ENCODE data around the gene TNFSF8.

The TNFSF8 gene

GRCh38 chr9:114925039-114925438 lies 5.4 kb downstream of the TNFSF8 start:
- Histone ChIP-seq H3K9me3 (no peaks in the 10 kb centered on the region), H3K36me3 (replicated peaks) (no peaks in the 10 kb centered on the region), H3K4me1 (no peaks in the 10 kb centered on the region), H3K4me3 (no peak overlapping the region), H3K27me3 (ENCODE audit: low read depth) (peaks cover 9% of the 10 kb centered on the region; the same call in 1 of the 2 replicates)
- in situ Hi-C loops (cut with MboI; ENCODE audit: low sequenced_read_pairs): no loop called here
- DNase-seq (ENCODE audit: low spot score in 2 of 2): no peak

DNA sequence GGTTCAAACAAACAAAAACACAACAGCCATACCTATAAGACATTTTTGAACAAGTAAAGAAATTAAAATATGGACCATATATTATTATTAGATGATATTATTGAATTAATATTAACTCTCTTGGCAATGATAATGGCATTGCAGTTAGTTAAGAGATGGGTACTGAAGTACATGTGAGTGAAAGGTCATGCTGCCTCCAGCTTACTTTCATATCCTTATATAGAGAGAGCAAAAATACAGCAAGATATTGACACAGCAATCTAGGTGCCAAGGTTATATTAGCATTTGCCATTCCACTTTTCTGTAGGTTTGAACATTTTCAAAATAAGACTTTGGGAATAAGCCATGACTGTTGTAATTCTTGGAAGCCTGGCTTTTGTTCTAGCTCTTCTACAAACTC lies 6.1 kb downstream of the TNFSF8 start:
- Histone ChIP-seq H3K4me1 (no peaks in the 10 kb centered on the region), H3K36me3 (replicated peaks) (no peaks in the 10 kb centered on the region), H3K4me3 (no peak overlapping the region), H3K9me3 (no peaks in the 10 kb centered on the region), H3K27me3 (ENCODE audit: low read depth) (peaks cover 9% of the 10 kb centered on the region; the same call in 1 of the 2 replicates)
- DNase-seq (ENCODE audit: low spot score in 2 of 2): no peak
- in situ Hi-C loops (cut with MboI; ENCODE audit: low sequenced_read_pairs): no loop called here

DNA sequence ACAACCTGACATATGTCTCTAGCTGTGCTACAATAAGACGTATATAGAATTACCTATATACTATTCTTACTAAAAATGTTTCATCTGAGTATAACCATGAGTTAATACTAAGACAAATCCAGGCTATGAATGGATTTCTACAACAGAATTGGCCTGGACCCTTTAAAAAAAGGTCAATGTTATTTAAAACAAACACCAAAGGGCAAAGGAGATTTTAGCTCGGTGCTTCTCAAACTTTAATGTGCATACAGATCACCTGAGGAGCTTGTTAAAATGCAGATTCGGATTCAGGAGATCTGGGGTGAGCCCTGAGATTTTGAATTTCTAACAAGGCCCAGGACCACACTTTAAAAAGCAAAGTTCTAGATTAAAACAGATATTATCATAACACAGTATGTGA lies 6.5 kb downstream of the TNFSF8 start:
- Histone ChIP-seq H3K36me3 (replicated peaks) (no peaks in the 10 kb centered on the region), H3K4me1 (no peaks in the 10 kb centered on the region), H3K9me3 (no peaks in the 10 kb centered on the region), H3K4me3 (no peak overlapping the region), H3K27me3 (ENCODE audit: low read depth) (peaks cover 8% of the 10 kb centered on the region; the same call in 1 of the 2 replicates)
- no peak for DNase-seq (ENCODE audit: low spot score in 2 of 2)
- in situ Hi-C loops (cut with MboI; ENCODE audit: low sequenced_read_pairs): no loop called here

DNA sequence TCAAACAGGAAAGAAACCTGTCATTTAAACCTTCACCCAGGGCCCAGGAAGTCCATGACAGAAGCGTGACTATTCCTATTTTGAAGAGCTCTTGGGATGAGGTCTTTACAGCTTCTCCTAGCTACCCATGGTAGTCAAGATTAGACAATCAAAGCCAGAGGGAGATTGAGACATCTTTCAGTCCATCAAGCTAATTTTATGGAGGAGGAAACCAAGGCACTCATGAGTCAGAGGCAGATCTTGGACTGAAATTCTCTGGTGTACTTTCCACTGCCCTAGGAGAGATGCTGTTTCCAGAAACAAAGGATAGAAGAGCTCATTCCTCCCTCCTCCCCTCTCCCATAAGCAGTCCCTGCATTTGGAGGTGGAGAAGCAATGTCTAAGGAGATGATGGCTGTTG lies 9.2 kb downstream of the TNFSF8 start:
- in situ Hi-C loops (cut with MboI; ENCODE audit: low sequenced_read_pairs): no loop called here
- 0 out of 2 replicates have a peak, but pooled peaks cover 2% of the 10 kb centered on the region for H3K27me3 ChIP-seq (ENCODE audit: low read depth)
- H3K4me1 ChIP-seq: no peaks in the 10 kb centered on the region
- DNase-seq (ENCODE audit: low spot score in 2 of 2): no peak
- no peak overlapping the region for H3K4me3 ChIP-seq
- H3K9me3 ChIP-seq: no peaks in the 10 kb centered on the region
- H3K36me3 ChIP-seq (replicated peaks): no peaks in the 10 kb centered on the region

GRCh38 chr9:114919611-114920010 lies 10.8 kb downstream of the TNFSF8 start:
- H3K9me3 ChIP-seq: no peaks in the 10 kb centered on the region
- H3K4me3 ChIP-seq: no peak overlapping the region
- no peaks in the 10 kb centered on the region for H3K4me1 ChIP-seq
- H3K27me3 ChIP-seq (ENCODE audit: low read depth): 0 out of 2 replicates have a peak, but pooled peaks cover 2% of the 10 kb centered on the region
- DNase-seq (ENCODE audit: low spot score in 2 of 2): no peak
- in situ Hi-C loops (cut with MboI; ENCODE audit: low sequenced_read_pairs): no loop called here
- no peaks in the 10 kb centered on the region for H3K36me3 ChIP-seq (replicated peaks)

DNA sequence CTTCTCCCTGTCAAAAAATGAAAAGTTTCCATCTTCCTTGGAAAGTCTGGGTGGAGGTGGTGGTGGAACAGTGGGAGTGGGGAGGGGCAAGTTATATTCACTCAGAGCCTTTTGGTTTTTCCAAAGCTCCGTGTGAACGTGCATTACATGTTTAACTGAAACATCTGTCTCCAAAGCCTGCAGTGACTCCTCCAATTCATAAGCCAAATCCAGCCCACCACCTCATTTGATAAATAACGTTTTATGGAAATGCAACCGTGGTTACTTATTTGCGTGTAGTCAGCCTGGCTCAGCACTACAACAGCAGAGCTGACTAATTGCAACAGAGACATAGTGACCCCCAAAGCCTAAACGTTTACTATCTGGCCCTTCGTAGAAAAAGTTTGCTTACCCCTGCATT lies 13.9 kb downstream of the TNFSF8 start:
- Histone ChIP-seq H3K4me1 (no peaks in the 10 kb centered on the region), H3K4me3 (no peak overlapping the region), H3K9me3 (no peaks in the 10 kb centered on the region), H3K27me3 (ENCODE audit: low read depth) (no peaks in the 10 kb centered on the region), H3K36me3 (replicated peaks) (no peaks in the 10 kb centered on the region)
- in situ Hi-C loops (cut with MboI; ENCODE audit: low sequenced_read_pairs): no loop called here
- no peak for DNase-seq (ENCODE audit: low spot score in 2 of 2)

GRCh38 chr9:114914139-114914538 lies 16.3 kb downstream of the TNFSF8 start:
- Histone ChIP-seq H3K4me3 (no peak overlapping the region), H3K27me3 (ENCODE audit: low read depth) (no peaks in the 10 kb centered on the region), H3K36me3 (replicated peaks) (no peaks in the 10 kb centered on the region), H3K9me3 (no peaks in the 10 kb centered on the region), H3K4me1 (no peaks in the 10 kb centered on the region)
- in situ Hi-C loops (cut with MboI; ENCODE audit: low sequenced_read_pairs): no loop called here
- DNase-seq (ENCODE audit: low spot score in 2 of 2): no peak

GRCh38 chr9:114913656-114914055 lies 16.7 kb downstream of the TNFSF8 start:
- Histone ChIP-seq H3K27me3 (ENCODE audit: low read depth) (no peaks in the 10 kb centered on the region), H3K36me3 (replicated peaks) (no peaks in the 10 kb centered on the region), H3K9me3 (no peaks in the 10 kb centered on the region), H3K4me3 (no peak overlapping the region), H3K4me1 (no peaks in the 10 kb centered on the region)
- in situ Hi-C loops (cut with MboI; ENCODE audit: low sequenced_read_pairs): no loop called here
- no peak for DNase-seq (ENCODE audit: low spot score in 2 of 2)

GRCh38 chr9:114913217-114913616 lies 17.2 kb downstream of the TNFSF8 start:
- Histone ChIP-seq H3K36me3 (replicated peaks) (no peaks in the 10 kb centered on the region), H3K4me1 (no peaks in the 10 kb centered on the region), H3K9me3 (no peaks in the 10 kb centered on the region), H3K4me3 (no peak overlapping the region), H3K27me3 (ENCODE audit: low read depth) (no peaks in the 10 kb centered on the region)
- in situ Hi-C loops (cut with MboI; ENCODE audit: low sequenced_read_pairs): no loop called here
- DNase-seq (ENCODE audit: low spot score in 2 of 2): no peak

DNA sequence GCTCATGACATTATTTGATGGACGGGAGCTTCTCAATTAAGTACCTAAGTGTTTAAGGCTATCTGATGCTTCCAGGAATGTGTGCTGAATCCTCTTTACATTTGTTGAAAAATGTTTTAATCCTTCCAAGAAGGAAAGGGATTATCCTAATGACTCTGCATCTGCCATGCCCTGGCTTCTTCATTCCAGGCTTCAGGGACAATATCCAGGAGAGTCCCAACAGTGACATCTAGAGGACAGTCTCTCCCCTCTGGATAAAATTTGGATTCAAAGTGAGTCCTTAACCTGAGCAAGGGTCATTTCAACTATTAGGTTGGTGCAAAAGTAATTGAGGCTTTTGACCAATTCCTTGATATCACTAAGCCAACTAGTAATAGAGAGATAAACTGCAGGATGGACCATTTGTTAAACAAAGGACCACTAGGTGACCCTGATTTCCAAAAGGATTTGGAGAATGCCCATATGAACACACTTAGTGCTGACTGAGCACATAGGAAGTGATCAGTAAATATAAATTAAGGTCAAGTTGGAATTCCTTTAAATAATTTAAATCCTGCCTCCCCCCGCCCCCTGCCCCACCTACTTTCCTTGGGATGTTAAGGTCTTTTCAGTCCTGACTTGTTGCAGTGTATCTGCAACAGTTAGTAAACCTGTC lies 19.1 kb downstream of the TNFSF8 start:
- H3K36me3 ChIP-seq (replicated peaks): no peaks in the 10 kb centered on the region
- no peaks in the 10 kb centered on the region for H3K27me3 ChIP-seq (ENCODE audit: low read depth)
- H3K4me3 ChIP-seq: no peak overlapping the region
- in situ Hi-C loops (cut with MboI; ENCODE audit: low sequenced_read_pairs): no loop called here
- H3K9me3 ChIP-seq: no peaks in the 10 kb centered on the region
- DNase-seq (ENCODE audit: low spot score in 2 of 2): peak; percentile 42 to 58
- H3K4me1 ChIP-seq: no peaks in the 10 kb centered on the region

GRCh38 chr9:114910541-114910940 lies 19.9 kb downstream of the TNFSF8 start:
- Histone ChIP-seq H3K4me1 (no peaks in the 10 kb centered on the region), H3K9me3 (no peaks in the 10 kb centered on the region), H3K36me3 (replicated peaks) (no peaks in the 10 kb centered on the region), H3K4me3 (no peak overlapping the region), H3K27me3 (ENCODE audit: low read depth) (no peaks in the 10 kb centered on the region)
- no peak for DNase-seq (ENCODE audit: low spot score in 2 of 2)
- in situ Hi-C loops (cut with MboI; ENCODE audit: low sequenced_read_pairs): no loop called here

GRCh38 chr9:114909661-114910060 lies 20.7 kb downstream of the TNFSF8 start:
- no peaks in the 10 kb centered on the region for H3K27me3 ChIP-seq (ENCODE audit: low read depth)
- DNase-seq (ENCODE audit: low spot score in 2 of 2): no peak
- H3K9me3 ChIP-seq: no peaks in the 10 kb centered on the region
- in situ Hi-C loops (cut with MboI; ENCODE audit: low sequenced_read_pairs): loop anchor here (10.0 kb wide), 1 partner anchor 175 kb away; no protein-coding TSS in a partner anchor
- H3K4me1 ChIP-seq: no peaks in the 10 kb centered on the region
- H3K4me3 ChIP-seq: no peak overlapping the region
- H3K36me3 ChIP-seq (replicated peaks): no peaks in the 10 kb centered on the region

- H3K9me3 ChIP-seq: no peaks in the 10 kb centered on the region
- H3K4me3 ChIP-seq: no peak overlapping the region
- no peaks in the 10 kb centered on the region for H3K4me1 ChIP-seq
- no peaks in the 10 kb centered on the region for H3K36me3 ChIP-seq (replicated peaks)
- no peak for DNase-seq (ENCODE audit: low spot score in 2 of 2)
- no peaks in the 10 kb centered on the region for H3K27me3 ChIP-seq (ENCODE audit: low read depth)
- in situ Hi-C loops (cut with MboI; ENCODE audit: low sequenced_read_pairs): loop anchor here (10.0 kb wide), 1 partner anchor 174 kb away; no protein-coding TSS in a partner anchor
Measured at GRCh38 chr9:114908805-114909448, 21.5 kb downstream of the TNFSF8 start.

GRCh38 chr9:114908104-114908622 lies 22.2 kb downstream of the TNFSF8 start:
- Histone ChIP-seq H3K36me3 (replicated peaks) (no peaks in the 10 kb centered on the region), H3K4me3 (no peak overlapping the region), H3K4me1 (no peaks in the 10 kb centered on the region), H3K9me3 (no peaks in the 10 kb centered on the region), H3K27me3 (ENCODE audit: low read depth) (no peaks in the 10 kb centered on the region)
- peak in 1 of 2 experiments; percentile 23 for DNase-seq (ENCODE audit: low spot score in 2 of 2)
- in situ Hi-C loops (cut with MboI; ENCODE audit: low sequenced_read_pairs): loop anchor here (10.0 kb wide), 1 partner anchor 173 kb away; no protein-coding TSS in a partner anchor

All from HAP-1 (cell line).